ENCODE measurements around the gene TSHZ2.

TSHZ2 gene

GRCh38 chr20:53072923-53073579 is 100.9 kb downstream of the TSHZ2 start:
- no peak for TF ChIP-seq CTCF (IDR thresholded peaks at IDR 0.05; ENCODE audit: low read depth, low read length)
- DNase-seq (ENCODE audit: extremely low read depth, low read depth) = no peak

- no peak for TF ChIP-seq CTCF (IDR thresholded peaks at IDR 0.05; ENCODE audit: low read depth, low read length)
- no peak for DNase-seq (ENCODE audit: extremely low read depth, low read depth)
These were observed 101.7 kb downstream of the TSHZ2 start for GRCh38 chr20:53073636-53074415.

- DNase-seq (ENCODE audit: extremely low read depth, low read depth) = no peak
- TF ChIP-seq CTCF (IDR thresholded peaks at IDR 0.05; ENCODE audit: low read depth, low read length) = no peak
These were observed 102.7 kb downstream of the TSHZ2 start for GRCh38 chr20:53074811-53075314.

- DNase-seq (ENCODE audit: extremely low read depth, low read depth) = no peak
- no peak for TF ChIP-seq CTCF (IDR thresholded peaks at IDR 0.05; ENCODE audit: low read depth, low read length)
These were observed 104.5 kb downstream of the TSHZ2 start for GRCh38 chr20:53076668-53077067.

- TF ChIP-seq CTCF (IDR thresholded peaks at IDR 0.05; ENCODE audit: low read depth, low read length) = no peak
- DNase-seq (ENCODE audit: extremely low read depth, low read depth) = no peak
These were observed 105.4 kb downstream of the TSHZ2 start for GRCh38 chr20:53077373-53078205.

- DNase-seq (ENCODE audit: extremely low read depth, low read depth) = no peak
- no peak for TF ChIP-seq CTCF (IDR thresholded peaks at IDR 0.05; ENCODE audit: low read depth, low read length)
These were observed 106.6 kb downstream of the TSHZ2 start for GRCh38 chr20:53078761-53079160.
